ENCODE measurements around the gene SRMS.
A peak's percentile ranks its signal among the peaks of the same experiment; 100 is the strongest.

Gene SRMS

DNA sequence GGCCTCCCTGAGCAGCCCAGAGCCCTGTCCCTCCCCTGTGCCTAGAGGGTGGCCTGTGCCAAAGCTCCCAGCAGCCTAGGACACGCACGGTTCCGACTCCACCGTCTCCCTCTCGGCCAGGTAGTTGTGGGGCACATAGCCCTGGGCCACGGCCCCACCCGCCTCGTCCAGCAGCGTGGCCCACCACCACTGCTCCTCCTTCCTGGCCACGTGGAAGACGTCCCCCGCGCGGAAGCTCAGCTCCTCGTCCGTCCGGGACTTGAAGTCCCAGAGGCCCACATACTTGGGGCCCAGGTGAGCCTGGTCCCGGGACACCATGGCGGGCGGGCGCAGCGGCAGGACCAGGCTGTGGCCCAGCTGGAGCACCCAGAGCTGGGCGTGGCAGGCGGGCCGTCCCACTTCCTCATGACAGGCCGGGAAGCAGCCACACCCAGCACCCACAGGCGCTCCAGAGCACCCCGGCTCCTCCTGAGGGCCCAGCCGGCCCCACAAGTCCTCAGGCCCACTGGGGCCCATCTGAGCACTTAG, 10.5 kb downstream of the SRMS start, which contains the start of gene PTK6:
PTK6 (minus strand) TSS at position 380 of the 528 bp plus-strand sequence; CDS start at position 318, 62 bp downstream.
- no peak for DNase-seq

DNA sequence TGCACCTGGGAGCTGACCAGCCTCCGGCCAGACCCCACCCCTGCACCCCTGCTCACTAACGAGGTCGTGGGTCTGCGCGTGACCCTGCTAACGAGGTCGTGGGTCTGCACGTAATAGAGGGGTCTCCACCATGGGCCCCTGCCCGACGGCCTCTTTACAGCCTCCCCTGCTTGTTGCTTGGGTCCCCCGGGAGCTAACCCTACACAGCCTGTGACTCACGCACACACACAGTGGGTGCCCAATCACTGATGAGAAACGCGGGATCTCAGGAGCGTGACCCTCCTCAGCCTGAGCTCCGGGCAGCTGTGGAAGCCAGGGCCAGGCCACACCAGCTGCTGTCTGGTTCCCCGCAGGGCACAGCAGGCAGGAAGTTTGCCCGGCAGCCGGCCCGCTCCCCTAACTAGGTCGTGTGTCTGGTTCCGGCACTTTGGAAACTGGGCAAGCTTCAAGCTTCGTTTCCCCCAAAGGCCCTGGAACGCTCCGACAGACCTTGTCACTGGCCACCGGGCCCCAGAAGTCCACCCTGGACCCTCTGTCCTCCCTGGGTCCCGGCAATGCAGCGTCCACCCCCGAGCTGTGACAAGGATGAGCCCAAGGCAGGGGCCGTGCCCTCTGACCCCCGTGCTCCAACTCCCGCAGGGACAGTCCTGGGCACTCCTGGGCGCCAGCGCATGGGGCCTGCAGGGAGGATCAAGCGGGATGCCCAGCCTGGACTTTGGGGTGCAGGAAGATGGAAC, 11.1 kb downstream of the SRMS start:
- DNase-seq = no peak

DNA sequence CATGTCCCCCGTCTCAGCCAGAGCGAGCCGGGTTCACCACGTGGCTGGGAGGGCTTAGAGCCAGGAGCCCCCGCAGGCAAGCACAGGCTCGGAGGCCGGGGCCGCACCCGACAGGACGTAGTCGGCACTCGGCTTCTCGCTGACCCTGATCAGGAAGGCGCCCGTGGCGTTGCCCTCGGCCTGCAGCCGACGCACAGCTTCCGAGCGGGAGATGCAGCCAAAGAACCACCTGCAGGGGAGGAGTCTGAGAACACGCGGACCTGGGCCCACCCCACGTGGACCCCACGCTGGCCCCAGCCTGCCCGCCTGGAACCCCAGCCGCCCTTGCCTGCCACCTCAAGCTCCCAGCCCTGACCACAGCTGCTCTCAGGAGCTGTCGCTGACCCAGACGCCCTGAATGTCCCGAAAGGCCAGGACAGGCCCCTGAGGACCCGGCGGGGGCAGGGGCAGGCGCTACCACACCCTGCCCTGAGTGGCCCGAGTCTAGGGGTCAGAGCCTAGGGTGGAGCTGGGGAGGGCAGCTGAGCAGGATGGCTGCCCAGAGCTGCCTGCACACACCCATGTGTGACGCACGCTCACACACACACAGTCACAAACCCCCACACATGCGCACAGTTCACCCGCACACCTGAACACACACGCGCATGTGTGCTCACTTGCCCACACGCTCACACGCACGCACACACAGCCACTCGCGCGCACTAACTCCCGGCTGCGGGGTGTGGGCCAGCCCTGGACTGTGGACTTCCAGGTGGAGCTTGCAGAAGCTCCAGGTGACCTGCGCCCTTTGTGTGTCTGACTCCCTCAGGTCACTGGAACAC, 12.5 kb downstream of the SRMS start:
- no peak for DNase-seq

DNA sequence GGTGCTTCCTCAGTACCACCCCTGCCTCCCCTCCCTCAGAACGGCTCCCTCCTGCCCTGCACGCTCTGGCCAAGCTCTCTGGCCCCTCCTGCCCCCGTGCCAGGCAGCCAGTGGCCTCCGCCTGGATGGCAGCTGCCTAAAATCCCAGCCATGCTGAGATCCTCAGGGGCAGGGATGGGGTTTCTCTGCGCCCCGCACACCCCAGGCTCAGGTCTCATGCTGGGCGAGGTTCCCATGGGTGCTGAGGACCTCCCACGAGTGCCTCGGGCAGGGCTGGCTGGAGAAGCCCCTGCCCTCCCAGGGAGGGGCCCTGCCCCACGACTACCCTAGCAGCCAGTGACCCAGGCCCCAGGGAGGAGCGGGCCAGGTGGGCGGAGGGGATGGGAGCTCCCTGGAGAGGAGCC, 13.1 kb downstream of the SRMS start:
- no peak for DNase-seq

DNA sequence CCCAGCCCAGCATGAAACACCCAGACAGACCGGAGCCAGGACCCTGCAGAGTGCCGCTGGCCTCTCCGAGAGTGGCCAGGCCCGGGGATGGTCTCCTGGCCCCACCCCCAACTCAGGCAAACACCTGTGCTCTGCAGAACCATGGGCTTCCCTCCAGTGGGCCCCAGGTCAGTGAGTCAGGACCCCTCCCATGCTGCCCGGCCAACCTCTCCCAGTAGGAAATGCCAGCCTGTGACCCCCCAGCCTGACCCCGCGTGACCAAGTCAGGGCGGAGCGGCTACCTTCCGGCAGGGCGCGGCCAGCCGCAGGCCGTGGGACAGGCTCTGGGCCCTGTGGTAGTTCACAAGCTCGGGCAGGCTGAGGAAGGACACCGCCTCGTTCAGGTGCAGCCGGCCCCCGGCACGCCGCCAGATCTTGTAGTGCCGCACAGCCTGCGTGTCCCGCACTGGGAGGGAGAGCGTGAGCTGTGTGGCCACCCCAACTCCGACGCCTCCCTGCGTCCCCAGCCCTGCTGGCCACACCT, 13.6 kb downstream of the SRMS start:
- no peak for DNase-seq

DNA sequence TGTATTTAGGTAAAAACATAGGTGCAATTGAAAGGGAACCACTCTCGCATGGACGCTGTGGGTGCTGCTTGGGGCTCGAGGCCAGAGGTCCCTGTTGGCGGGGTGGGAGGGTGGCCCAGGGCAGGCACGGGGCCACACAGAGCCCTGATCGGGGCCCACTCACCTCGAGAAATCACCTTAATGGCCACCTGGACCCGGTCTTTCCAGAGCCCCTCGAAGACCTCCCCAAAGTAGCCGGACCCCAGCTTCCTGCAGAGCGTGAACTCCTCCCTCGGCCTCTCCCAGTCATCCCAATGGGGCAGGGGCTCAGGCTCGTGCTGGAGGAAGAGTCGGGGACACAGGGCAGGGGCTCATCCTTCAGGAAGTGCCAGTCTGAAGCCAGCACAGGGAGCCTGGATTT, 14.2 kb downstream of the SRMS start:
- no peak for DNase-seq

DNA sequence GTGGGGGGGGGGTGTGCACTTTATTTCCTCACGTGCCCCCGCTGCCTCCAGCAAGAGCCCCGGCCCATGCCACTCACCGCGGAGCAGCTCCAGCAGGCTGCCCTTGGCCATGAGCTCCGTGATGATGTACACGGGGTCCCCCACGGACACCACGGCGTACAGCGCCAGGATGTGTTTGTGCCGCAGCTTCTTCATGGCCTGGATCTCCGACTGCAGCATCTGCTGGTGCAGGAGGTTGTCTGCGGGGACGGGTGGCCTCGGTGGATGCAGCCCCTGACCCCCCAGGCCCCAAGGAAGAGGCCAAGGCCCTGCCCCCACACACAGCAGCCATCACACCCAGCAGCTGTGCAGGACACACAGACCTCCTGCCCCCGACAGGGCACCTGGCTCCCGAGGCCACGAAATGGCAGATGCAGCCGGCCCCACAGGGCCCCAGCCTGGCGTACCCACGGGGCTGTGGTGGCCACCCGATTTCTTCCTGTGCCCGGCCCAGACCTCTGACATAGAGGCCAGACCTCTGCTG, 15.0 kb downstream of the SRMS start:
- no peak for DNase-seq

DNA sequence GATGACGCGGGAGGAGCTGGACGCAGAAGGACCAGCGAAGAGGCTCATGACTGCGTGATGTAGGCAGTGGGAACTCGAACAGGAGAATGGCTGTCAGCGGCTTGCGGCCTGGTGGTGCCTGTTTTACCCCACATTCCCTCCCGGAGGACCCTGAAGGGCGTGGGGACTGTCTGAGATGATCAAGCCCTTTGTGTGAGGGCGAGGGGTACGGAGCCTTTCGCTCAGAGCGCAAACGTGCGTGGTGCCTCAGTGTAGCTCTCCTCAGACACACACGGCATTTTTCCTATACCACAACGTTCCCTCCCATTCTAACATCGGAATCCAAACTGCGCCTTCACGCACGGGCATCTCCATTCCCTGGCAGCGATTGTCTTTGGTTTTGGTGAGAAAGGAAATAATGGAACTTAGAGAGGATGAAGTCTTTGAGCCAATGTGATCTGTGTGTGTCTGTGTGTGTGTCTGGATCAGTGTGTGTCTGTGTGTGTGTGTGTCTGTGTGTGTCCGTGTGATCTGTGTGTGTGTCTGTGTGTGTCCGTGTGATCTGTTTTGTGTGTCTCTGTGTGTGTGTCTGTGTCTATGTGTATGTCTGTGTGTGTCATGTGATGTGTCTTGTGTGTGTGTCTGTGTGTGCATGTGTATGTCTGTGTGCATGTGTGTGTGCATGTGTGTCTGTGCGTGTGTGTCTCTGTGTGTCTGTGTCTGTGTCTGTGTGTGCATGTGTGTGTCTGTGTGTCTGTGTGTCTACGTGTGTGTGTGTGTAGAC, 15.7 kb downstream of the SRMS start:
- no peak for DNase-seq

DNA sequence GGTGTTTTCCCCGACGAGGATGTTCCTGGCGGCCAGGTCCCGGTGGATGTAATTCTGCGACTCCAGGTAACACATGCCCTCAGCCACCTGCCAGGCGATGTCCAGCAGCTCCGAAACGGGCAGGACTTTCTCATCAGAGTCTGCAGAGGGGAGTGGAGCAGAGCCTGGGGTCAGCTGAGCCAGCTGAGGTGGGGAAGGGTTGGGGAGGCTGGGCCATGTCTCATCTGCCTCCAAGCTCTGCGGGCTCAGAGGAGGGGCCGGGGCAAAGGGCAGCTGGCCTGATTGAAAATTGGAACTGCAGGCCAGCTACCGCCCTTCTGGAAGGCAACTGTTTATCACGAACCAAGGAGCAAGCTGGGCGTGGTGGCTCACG, 16.8 kb downstream of the SRMS start:
- DNase-seq = no peak

DNA sequence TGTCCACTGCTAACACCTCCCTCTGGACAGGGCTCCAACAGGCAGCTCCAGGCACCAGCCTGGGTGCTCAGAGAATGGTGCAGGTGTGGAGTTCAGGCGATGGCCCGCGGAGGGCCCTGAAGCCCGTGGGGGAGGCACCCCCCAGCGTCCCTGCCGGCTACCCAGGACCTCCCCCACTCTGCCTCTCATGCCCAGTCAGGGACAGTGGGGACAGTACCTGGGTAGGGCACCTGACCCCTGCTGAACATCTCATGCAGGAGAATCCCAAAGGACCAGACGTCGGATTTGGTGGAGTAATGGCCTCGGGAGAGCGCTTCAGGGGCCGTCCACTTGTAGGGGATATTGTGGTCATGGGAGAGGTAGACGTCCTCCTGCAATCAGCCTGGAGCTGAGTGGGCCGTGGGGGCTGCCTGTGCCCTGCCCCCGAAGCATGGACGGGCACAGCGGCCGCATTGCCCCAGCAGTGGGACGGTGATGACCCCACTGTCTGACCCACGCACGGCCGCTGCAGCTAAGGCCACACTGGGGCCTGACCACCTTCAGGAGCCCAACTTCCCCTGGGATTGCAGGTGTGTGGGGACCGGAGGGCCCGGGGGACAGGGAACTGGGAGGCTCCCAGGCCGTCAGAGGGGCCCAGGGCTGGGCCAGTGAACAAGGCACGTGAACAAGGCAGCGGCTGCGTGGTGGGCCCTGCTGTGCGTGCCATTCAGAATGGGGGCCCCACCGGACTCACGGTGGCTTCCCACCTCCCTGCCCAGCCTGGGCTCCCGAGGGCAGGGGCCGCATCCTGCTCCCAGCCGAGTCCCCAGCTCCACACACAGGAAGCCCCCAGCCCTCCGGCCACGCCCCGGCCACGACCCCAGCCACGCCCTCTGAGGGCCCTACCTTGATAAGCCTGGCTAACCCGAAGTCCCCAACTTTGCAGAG, 17.4 kb downstream of the SRMS start:
- DNase-seq = no peak

DNA sequence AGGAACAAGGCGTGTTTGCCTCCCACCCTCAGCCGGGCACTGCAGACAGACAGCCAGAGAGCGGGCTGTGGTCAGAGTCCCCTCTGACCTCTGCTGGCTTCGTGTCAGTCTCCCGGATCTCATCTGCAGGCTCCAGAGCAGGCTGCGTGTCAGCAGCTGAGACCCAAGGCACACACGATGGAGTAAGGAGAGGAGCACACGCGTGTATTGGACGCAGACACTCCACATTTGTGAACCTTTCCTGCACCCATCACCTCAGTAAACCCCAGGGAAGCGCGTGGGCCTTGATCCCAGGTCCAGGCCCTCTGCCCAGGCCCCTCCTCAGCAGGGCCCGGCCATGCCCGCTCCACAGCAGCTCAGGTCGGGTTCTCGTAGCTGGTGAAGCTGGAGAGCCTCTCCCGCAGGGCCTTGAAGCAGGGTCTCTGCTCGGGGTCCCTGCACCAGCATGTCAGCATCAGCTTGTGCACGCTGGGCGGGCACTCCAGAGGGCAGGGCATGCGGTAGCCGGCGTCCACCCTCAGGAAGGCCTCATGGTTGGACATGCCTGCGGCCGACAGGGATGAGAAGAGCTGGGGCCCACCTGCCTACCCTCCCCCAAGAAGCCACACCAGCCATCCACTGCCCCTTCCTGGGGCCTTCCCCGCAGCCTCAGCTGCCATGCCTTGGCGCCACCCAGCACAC, 18.2 kb downstream of the SRMS start:
- DNase-seq = no peak

DNA sequence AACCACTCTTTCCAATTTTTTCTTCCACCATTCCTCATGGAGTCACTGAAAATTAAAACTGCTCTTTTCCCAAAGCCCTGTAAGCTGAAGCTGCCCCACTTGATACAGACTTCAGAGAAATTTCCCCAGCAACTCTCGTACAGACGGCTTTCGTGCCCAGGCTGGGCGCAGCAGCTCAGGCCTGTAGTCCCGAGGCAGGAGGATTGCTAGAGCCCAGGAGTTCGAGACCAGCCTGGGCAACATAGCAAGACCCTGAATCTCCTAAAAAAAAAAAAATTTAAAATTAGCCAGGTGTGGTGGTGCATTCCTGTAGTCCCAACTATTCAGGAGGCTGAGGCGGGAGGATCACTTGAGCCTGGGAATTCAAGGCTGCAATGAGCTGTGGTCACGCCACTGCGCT, 20.4 kb downstream of the SRMS start:
- no peak for DNase-seq

DNA sequence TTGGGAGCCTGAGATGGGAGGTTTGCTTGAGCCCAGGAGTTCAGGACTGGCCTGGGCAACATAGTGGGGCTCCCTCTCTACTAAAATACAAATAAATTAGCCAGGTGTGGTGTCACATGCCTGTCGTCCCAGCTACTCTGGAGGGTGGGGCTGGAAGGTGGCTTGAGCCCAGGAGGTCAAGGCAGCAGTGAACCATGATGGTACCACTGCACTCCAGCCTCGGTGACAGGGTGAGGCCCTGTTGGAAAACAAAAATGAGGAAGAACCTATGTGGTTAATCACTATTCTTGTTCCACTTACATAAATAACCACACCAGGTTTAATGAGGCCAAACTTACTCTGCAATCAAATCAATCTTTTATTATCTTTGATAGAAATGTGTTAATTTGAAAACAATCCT, 21.6 kb downstream of the SRMS start:
- DNase-seq = no peak

DNA sequence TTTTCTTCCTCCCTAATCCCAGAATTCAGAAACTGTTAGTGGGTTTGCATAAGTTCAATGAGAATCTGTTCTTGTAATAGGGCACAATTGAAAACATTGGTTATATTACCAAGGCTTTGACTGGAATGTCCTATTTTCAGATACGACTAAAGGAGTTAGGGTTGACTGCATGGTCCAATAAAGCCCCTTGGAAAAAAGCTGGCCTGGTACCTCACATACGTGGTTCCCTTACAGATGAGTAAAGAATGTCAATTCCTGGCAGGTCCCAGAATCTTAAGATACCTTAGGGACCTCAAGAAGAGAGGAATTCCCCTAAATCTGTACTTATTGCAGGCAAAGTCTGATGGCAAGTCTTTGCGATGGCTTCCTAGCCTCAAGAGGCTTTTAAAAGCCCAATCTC, 22.4 kb downstream of the SRMS start:
- DNase-seq = no peak

DNA sequence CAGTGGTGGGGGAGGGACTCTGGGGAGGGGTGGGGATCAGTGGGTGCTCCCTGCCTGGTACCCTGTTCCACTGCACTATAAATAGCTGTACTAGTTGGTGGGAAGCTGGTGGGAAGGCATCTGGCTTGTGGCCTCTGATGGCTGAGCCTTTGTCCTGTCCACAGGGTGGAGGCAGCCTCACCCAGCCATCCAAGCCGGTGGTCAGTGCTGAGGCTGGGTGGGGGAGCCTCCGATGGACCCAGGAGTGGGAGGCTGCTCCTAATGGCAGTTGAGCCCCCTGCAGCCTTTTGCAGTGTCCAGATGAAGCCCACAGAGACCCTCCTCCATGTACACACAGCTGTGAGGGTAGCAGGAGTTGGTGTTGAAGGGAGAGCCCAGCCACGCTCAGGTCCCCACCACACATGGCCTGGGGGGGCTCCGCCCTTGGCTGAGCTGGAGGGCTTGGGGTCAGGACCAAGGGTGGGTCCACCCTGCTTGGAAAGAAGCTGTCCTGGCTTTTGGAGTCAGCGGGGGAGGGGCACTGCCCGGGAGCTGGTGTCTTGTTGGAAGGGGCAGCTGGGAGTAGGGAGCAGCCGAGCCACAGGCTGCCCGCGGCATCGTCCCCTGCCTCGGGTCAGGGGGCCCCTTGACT, 24.5 kb downstream of the SRMS start:
- no peak for DNase-seq

DNA sequence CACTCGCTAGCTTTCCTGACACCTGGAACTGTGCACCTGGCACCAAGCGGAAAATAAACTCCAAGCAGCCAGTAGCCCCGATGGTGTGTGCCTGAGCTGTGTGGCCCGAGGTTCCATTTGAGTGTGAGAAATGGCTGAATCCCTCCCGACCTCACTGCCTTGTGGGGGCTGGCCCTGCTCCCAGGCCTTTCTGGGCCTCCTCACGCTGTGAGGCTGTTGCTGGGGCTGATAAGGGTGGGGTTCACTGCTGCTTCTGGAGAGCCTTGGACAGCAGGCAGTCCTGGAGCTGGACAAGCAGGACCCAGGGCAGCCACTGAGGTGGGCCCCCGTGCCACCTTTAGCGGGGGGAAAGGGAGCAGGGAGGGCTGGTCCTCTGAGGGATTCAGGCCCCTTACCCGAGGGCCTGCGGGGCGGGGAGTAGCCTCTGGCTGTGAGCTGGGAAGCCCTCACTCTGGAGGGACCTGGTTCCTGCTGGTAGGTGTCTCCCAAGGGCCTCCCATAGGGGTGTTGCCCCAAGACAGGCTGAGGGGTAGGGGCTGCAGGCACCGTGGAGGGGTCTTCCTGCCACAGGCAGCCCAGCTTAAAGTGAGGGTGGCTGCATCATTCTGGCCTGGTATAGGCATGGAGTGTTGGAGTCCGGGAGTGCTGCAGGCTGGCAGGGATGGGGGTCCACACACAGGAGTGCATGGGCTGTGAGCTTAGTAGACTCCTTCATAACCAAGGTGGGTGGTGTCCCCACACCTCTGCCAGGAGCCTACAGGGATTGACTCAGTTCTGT, 25.3 kb downstream of the SRMS start:
- DNase-seq = no peak

DNA sequence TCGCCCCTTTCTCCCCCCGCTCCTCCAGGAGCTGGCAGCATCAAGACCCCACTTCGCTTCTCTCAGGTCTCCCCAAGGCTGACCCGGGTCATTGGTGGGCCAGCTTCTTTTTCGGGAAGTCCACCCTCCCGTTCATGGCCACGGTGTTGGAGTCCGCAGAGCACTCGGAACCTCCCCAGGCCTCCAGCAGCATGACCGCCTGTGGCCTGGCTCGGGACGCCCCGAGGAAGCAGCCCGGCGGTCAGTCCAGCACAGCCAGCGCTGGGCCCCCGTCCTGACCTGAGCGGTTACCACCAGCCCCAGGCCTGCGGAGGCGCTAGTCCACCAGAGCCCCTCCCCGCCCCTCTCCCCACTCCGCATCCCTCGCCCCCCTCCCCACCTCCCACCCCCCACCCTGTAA, 25.9 kb downstream of the SRMS start:
- no peak for DNase-seq

DNA sequence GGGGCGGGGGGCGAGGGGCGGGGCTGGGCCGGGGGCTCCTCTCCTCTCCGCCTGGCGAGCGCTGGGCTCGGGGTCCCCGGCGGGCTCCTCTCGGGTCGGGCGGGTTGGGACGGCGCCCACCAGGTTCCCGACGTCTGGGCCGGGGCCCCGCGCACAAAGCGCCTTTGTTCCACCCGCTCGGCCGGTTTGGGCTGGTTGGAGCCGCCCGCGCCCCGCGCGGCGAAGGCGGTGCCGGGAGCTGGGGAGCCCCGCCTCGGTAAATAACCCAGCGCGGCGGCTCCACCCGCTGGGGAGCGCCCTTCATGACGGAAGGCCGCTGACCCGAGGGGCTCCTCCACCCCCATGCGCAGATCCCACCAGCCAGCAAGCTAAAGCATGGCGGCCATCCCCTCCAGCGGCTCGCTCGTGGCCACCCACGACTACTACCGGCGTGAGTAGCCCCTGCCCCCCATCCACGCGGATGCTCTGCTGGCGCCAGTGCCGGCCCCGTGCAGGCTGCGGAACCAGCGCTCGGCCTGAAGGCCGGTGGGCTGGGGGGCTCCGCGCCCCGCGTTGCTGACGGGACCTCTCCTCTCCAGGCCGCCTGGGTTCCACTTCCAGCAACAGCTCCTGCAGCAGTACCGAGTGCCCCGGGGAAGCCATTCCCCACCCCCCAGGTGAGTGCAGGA, 26.5 kb downstream of the SRMS start:
- no peak for DNase-seq

DNA sequence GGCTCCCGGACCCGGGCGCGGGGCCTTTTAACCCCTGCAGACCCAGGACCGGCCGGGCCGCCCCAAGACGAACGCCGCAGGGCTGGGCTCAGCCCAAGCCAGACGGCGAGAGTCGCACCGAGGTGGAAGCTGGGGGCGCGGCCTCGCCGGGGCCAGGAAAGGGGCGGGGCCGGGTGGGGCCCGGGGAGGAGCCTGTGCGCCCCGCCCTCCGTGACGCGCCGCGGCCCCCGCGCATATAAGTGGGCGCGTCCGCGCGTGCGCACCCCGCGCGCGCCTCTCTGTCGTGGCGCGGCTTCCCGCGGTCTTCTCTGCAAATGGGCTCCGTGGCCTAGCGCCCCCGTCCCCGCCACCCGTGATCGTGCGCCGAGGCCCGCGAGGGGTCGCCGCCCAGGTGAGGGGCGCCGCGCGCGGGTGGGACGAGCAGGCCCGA, 27.0 kb downstream of the SRMS start, which contains the start of gene PPDPF:
PPDPF (plus strand) TSS at position 262 of the 430 bp plus-strand sequence. CDS start 544 bp downstream, outside the sequence.
- DNase-seq = peak; percentile 44
